PC-9 (cell line): ENCODE results near the gene BRIP1.

Experiments used
- EZH2 ChIP-seq: fragments of 200-600 bp; sonication (generic); IDR thresholded peaks from 2 replicates; pipeline ENCODE4 v1.8.0; 2017; ENCODE audit warnings: antibody characterized with exemption, low read depth
- TF ChIP-seq, protein P1 (sequence below): fragments of 200-600 bp; sonication (generic); conservative IDR thresholded peaks from 2 replicates; pipeline ENCODE4 v1.6.1; 2017; ENCODE audit warnings: mixed run types, antibody characterized with exemption, mild to moderate bottlenecking, moderate library complexity

DNA sequence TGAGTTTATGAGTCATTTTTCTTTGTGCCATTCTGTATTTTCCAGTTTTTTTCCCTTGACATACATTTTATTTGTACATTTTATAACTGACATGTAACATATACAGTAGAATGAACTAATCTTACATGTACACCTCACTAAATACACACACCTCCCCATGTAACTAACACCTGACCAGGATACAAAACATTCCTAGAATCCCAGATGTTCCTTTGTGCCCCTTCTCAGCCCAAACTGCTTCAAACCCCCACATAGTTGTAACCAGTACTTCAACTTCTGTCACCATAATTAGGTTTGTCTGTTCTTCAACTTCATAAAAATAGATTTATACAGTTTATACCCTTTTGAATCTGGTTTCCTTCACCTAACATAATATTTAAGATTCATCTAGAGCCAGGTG lies 73.5 kb downstream of the BRIP1 start:
- TF ChIP-seq, protein P1, sequence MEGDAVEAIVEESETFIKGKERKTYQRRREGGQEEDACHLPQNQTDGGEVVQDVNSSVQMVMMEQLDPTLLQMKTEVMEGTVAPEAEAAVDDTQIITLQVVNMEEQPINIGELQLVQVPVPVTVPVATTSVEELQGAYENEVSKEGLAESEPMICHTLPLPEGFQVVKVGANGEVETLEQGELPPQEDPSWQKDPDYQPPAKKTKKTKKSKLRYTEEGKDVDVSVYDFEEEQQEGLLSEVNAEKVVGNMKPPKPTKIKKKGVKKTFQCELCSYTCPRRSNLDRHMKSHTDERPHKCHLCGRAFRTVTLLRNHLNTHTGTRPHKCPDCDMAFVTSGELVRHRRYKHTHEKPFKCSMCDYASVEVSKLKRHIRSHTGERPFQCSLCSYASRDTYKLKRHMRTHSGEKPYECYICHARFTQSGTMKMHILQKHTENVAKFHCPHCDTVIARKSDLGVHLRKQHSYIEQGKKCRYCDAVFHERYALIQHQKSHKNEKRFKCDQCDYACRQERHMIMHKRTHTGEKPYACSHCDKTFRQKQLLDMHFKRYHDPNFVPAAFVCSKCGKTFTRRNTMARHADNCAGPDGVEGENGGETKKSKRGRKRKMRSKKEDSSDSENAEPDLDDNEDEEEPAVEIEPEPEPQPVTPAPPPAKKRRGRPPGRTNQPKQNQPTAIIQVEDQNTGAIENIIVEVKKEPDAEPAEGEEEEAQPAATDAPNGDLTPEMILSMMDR: no peak
- no peak for TF ChIP-seq EZH2
